Osteoblast (primary cell): ENCODE data around the gene CYB5RL. TPM values are rescaled to one million over a fixed set of nuclear protein-coding genes. Genes with fewer than 3 reads are reported as not detected.

Experiments
- DNase-seq: peaks from one replicate; pipeline ENCODE4 v3.0.0; 2011; ENCODE audit warnings: low spot score, mixed read lengths; ENCODE audit not compliant: insufficient read length; ENCODE audit errors: missing footprints
- H2AFZ ChIP-seq: 2 replicates; pipeline ENCODE4 v1.6.0; 2011; ENCODE audit warnings: mild to moderate bottlenecking, low read length
- H3K27ac ChIP-seq: 2 replicates; pipeline ENCODE4 v1.5.1; 2011; ENCODE audit warnings: mild to moderate bottlenecking, low read depth, low read length, moderate library complexity
- H3K27me3 ChIP-seq: 2 replicates; pipeline ENCODE4 v1.6.0; 2012; ENCODE audit warnings: mild to moderate bottlenecking, control low read depth, inconsistent platforms, low read length, moderate library complexity; ENCODE audit not compliant: insufficient read depth
- H3K36me3 ChIP-seq: 2 replicates; pipeline ENCODE4 v1.5.1; 2011; ENCODE audit warnings: mild to moderate bottlenecking, low read length, control low read depth, moderate library complexity; ENCODE audit not compliant: insufficient read depth
- H3K4me1 ChIP-seq: 2 replicates; pipeline ENCODE4 v1.5.1; 2011; ENCODE audit warnings: mild to moderate bottlenecking, low read length, control low read depth, moderate library complexity; ENCODE audit not compliant: insufficient read depth
- H3K4me2 ChIP-seq: 2 replicates; pipeline ENCODE4 v1.6.0; 2011; ENCODE audit warnings: mild to moderate bottlenecking, low read length; ENCODE audit not compliant: insufficient read depth
- H3K4me3 ChIP-seq: fragments of 200-600 bp; sonication (generic); 3 replicates; pipeline ENCODE4 v1.5.1; 2012; ENCODE audit warnings: mild to moderate bottlenecking, low read length, inconsistent platforms; ENCODE audit not compliant: insufficient read depth
- H3K79me2 ChIP-seq: 2 replicates; pipeline ENCODE4 v1.6.0; 2012; ENCODE audit warnings: mild to moderate bottlenecking, low read length, control low read depth, inconsistent platforms; ENCODE audit not compliant: insufficient read depth
- H3K9me3 ChIP-seq: 2 replicates; pipeline ENCODE4 v1.5.1; 2011; ENCODE audit warnings: low read depth, low read length, control low read depth
- H4K20me1 ChIP-seq: 2 replicates; pipeline ENCODE4 v1.6.0; 2012; ENCODE audit warnings: mild to moderate bottlenecking, low read length, control low read depth; ENCODE audit not compliant: insufficient read depth
- total RNA-seq: library from RNA; depleted of rRNA; stranded (reverse); fragments of >200 nt; gene quantifications from 2 replicates; pipeline ENCODE4 v1.2.3, GENCODE V29; 2012
- TF ChIP-seq, protein P1 (sequence below): IDR thresholded peaks from 2 replicates; pipeline ENCODE4 v1.5.1; 2011; ENCODE audit warnings: mild to moderate bottlenecking, low read depth, low read length, moderate library complexity; ENCODE audit errors: extremely low read depth

Gene CYB5RL
- total RNA-seq, 1 donor, result 11.6 TPM

DNA sequence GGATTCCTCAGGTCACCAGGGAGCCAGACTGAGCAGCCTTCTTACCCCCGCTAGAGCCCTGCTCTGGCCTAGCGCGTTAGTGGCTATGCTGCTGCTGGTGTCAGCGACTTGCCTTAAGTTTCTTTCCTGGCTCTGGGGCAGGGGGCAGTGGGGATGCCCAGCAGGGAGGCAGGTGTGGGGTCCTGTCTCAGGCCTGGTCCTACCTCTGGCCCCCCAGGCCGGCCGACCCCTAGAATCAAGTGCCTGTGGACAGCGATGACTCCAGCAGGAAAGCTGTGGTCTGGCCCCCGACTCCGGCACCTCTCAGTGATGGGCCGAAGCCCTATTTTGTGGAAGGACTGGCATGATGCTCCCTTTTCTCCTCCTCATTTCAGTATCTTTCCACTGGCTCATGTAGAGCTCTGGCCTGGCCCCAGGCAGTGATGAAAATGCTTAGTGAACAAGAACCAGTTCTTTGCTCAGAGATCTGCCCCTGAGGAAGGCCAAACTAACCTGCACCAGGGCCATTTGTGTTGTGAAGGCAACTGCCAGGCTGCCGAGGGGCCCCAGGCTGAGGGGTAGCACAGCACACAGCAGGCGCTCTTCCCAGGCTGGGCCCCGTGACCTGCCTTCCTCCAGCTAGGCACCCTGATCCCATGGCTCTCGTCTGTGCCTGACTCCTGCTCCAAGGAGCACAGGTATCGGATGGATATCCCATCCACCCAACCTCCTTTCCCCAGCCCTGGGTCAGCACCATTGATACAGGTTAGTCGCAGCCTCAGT, 23.8 kb upstream of the CYB5RL start:
- no peaks in the 10 kb centered on the region for H3K79me2 ChIP-seq
- peaks cover 6% of the 10 kb centered on the region for H4K20me1 ChIP-seq
- DNase-seq, result peak; percentile 21
- no peak overlapping the region for H3K4me2 ChIP-seq
- H3K27ac ChIP-seq, result no peak overlapping the region
- H3K36me3 ChIP-seq, result peaks cover 5% of the 10 kb centered on the region
- no peak overlapping the region for H2AFZ ChIP-seq
- TF ChIP-seq, protein P1, sequence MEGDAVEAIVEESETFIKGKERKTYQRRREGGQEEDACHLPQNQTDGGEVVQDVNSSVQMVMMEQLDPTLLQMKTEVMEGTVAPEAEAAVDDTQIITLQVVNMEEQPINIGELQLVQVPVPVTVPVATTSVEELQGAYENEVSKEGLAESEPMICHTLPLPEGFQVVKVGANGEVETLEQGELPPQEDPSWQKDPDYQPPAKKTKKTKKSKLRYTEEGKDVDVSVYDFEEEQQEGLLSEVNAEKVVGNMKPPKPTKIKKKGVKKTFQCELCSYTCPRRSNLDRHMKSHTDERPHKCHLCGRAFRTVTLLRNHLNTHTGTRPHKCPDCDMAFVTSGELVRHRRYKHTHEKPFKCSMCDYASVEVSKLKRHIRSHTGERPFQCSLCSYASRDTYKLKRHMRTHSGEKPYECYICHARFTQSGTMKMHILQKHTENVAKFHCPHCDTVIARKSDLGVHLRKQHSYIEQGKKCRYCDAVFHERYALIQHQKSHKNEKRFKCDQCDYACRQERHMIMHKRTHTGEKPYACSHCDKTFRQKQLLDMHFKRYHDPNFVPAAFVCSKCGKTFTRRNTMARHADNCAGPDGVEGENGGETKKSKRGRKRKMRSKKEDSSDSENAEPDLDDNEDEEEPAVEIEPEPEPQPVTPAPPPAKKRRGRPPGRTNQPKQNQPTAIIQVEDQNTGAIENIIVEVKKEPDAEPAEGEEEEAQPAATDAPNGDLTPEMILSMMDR, result no peak
- H3K4me1 ChIP-seq, result peaks cover 32% of the 10 kb centered on the region
- no peaks in the 10 kb centered on the region for H3K9me3 ChIP-seq
- H3K27me3 ChIP-seq, result no peaks in the 10 kb centered on the region
- H3K4me3 ChIP-seq, result no peak overlapping the region

DNA sequence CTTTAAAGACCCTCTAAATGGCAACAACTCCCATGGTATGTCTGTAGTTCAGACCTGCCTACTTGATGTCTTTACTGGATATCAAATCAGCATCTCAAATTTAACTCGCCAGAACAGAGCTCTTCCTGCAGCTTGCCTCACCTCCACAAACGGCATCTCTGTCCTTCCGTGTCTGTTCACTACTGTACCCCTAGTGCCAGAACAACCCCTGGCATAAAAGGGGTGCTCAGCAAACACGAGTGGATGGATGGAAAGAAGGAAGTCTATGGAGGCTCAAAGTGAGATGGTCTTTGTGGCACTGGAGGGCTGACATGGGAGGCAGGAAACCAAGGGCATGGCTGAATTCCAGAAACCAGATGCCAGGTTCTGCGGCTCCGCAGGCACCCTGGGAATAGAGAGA, 22.9 kb upstream of the CYB5RL start:
- Histone ChIP-seq H3K9me3 (no peaks in the 10 kb centered on the region), H2AFZ (no peak overlapping the region), H3K4me3 (no peak overlapping the region), H3K4me2 (no peak overlapping the region), H3K36me3 (peaks cover 14% of the 10 kb centered on the region), H3K79me2 (no peaks in the 10 kb centered on the region), H3K27me3 (no peaks in the 10 kb centered on the region), H4K20me1 (peaks cover 6% of the 10 kb centered on the region), H3K27ac (no peak overlapping the region), H3K4me1 (peaks cover 32% of the 10 kb centered on the region)
- TF ChIP-seq, protein P1, result no peak
- peak; percentile 62 for DNase-seq

DNA sequence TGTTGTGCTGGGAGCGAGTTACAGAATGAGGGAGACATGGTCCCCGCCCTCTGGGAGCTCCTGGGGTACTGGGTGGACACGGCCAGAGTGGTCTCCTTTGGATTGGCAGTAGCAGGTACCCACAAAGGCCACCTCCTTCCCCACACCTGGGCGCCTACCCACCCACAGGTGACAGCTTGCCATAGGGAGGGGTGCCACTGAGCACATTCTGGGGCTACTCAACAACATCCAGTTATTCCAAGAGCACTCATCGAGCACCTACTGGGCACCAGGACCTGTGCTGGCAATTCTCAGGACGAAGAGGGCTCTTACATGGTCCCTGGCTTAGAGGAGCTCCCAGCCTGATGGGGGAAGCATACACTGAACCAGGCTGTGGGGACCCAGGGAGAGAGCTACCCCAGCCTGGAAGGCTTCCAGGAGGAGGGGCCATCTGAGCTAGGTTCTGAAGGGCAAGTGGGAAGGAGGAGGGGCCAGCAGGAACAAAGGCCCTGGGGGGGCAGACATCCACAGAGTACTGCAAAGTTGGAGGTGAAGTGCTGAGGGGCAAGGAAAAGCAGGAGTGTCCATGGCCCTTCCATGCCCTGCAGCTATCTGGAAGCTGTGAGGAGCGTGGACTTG, 22.1 kb upstream of the CYB5RL start:
- peak; percentile 53 for DNase-seq
- H2AFZ ChIP-seq, result no peak overlapping the region
- TF ChIP-seq, protein P1, result no peak

DNA sequence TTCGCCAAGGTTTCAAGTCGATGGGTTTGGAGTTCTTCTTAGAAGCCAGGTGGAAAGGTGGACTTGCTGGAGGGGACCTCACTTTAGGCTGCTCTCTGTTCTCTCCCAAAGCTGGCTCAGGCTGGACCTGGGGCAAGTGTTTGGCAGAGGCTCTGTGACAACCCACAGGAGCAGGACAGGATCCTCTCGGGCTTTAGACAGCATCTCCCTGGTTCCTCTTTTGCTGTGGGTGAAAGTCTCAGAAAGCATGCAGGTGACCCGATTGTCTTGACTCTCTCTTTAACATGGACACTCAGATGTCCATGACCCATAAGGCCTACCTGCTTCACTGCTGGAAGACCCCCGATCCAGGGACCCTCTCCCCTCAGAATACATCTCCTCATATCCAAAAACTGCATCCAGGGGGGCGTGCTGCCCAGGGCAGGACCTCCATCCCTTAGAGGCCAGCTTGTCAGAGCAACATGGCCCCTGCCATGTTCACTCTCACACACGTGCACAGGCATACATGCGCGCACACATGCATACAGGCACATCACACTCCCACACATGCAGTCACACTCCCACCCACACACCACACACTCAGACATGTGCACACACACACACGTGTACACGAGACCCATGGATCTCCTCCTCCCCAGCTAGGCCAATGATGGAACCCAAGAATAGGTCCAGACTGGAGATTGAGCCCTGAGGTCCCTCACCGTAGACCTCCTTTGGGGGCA, 21.4 kb upstream of the CYB5RL start:
- TF ChIP-seq, protein P1, result no peak
- H3K4me3 ChIP-seq, result no peak overlapping the region
- H4K20me1 ChIP-seq, result peaks cover 6% of the 10 kb centered on the region
- DNase-seq, result peak; percentile 58
- no peak overlapping the region for H3K4me2 ChIP-seq
- H3K9me3 ChIP-seq, result no peaks in the 10 kb centered on the region
- peak overlapping the region; percentile 87 for H3K27ac ChIP-seq
- no peaks in the 10 kb centered on the region for H3K27me3 ChIP-seq
- no peaks in the 10 kb centered on the region for H3K79me2 ChIP-seq
- peaks cover 25% of the 10 kb centered on the region for H3K4me1 ChIP-seq
- H2AFZ ChIP-seq, result no peak overlapping the region
- peaks cover 29% of the 10 kb centered on the region for H3K36me3 ChIP-seq

More for the DNA sequence above, 22.1 kb upstream of the CYB5RL start:
- H4K20me1 ChIP-seq, result peaks cover 6% of the 10 kb centered on the region
- H3K36me3 ChIP-seq, result peaks cover 22% of the 10 kb centered on the region
- H3K9me3 ChIP-seq, result no peaks in the 10 kb centered on the region
- no peak overlapping the region for H3K4me2 ChIP-seq
- H3K27me3 ChIP-seq, result no peaks in the 10 kb centered on the region
- no peaks in the 10 kb centered on the region for H3K79me2 ChIP-seq
- H3K4me1 ChIP-seq, result peaks cover 25% of the 10 kb centered on the region
- H3K4me3 ChIP-seq, result no peak overlapping the region
- no peak overlapping the region for H3K27ac ChIP-seq
